ENCODE measurements around the gene LYRM7. TPM values are rescaled to one million over a fixed set of nuclear protein-coding genes. Genes with fewer than 3 reads are reported as not detected.
A peak's percentile ranks its signal among the peaks of the same experiment; 100 is the strongest.
"Not testable (repeated sequence)": the region's sequence is repeated elsewhere in the genome, so short reads cannot be mapped to it uniquely, and the experiment has no call there.

LYRM7 gene
- total and polyA plus RNA-seq, 7 donors: 11.3 to 31.0 (median 24.2) TPM

GRCh38 chr5:131245948-131246347 is 75.2 kb downstream of the LYRM7 start:
- H3K27me3 ChIP-seq (ENCODE audit: insufficient read depth in 3 of 3, low read length in 2 of 3): no peaks in the 10 kb centered on the region
- no peaks in the 10 kb centered on the region for H3K4me1 ChIP-seq
- intact Hi-C loops (cut with DNase I): no loop called here
- peaks cover 15% of the 10 kb centered on the region for H3K9me3 ChIP-seq
- 93 to 98% (median 93%) methylated on average over 2 of the region's 2 CpGs for WGBS, 3 donors
- H3K36me3 ChIP-seq (ENCODE audit: insufficient read depth in 1 of 2, low read depth in 1 of 2): no peaks in the 10 kb centered on the region
- no peak overlapping the region for H3K4me3 ChIP-seq
- no peak overlapping the region for H3K27ac ChIP-seq
- no peak for DNase-seq
- TF ChIP-seq CTCF (IDR thresholded peaks at IDR 0.05): no peak
- no peak for ATAC-seq

- no peak for DNase-seq
- H3K36me3 ChIP-seq (ENCODE audit: insufficient read depth in 1 of 2, low read depth in 1 of 2): no peaks in the 10 kb centered on the region
- H3K4me1 ChIP-seq: no peaks in the 10 kb centered on the region
- H3K27me3 ChIP-seq (ENCODE audit: insufficient read depth in 3 of 3, low read length in 2 of 3): no peaks in the 10 kb centered on the region
- WGBS, 3 donors: 89 to 95% (median 95%) methylated on average over 4 of the region's 4 CpGs
- no peak for ATAC-seq
- H3K9me3 ChIP-seq: peaks cover 15% of the 10 kb centered on the region
- TF ChIP-seq CTCF (IDR thresholded peaks at IDR 0.05): no peak
- intact Hi-C loops (cut with DNase I): no loop called here
- H3K27ac ChIP-seq: no peak overlapping the region
- H3K4me3 ChIP-seq: no peak overlapping the region
These were observed 75.8 kb downstream of the LYRM7 start for GRCh38 chr5:131246504-131246903.

GRCh38 chr5:131250751-131251475 is 80.2 kb downstream of the LYRM7 start:
- H3K4me3 ChIP-seq: no peak overlapping the region
- no peak for DNase-seq
- H3K27ac ChIP-seq: no peak overlapping the region
- 84 to 91% (median 89%) methylated on average over 3 of the region's 3 CpGs for WGBS, 3 donors
- no peaks in the 10 kb centered on the region for H3K4me1 ChIP-seq
- peaks cover 0 to 2% (median 0%) of the 10 kb centered on the region in 3 donors for H3K27me3 ChIP-seq (ENCODE audit: insufficient read depth in 3 of 3, low read length in 2 of 3)
- peaks cover 15% of the 10 kb centered on the region for H3K9me3 ChIP-seq
- H3K36me3 ChIP-seq (ENCODE audit: insufficient read depth in 1 of 2, low read depth in 1 of 2): no peaks in the 10 kb centered on the region
- intact Hi-C loops (cut with DNase I): no loop called here
- no peak for TF ChIP-seq CTCF (IDR thresholded peaks at IDR 0.05)
- ATAC-seq: no peak

DNA sequence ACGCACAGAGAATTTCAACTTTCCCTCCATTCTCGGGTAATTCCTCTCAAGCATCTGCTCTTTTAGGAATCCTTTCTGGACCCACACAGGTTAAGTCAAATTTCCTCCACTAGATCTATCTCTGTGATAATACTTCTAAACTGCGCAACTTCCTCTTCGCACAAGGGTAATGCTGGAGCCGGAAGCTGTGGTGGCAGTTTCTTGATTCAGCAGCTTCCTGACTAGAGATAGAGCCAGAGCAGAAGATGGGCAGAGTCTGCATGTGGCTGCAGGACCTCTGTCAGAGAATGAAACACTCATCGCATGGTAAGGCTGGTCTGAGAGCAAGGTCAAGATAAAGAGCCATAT is 82.1 kb downstream of the LYRM7 start:
- TF ChIP-seq CTCF (IDR thresholded peaks at IDR 0.05): no peak
- Histone ChIP-seq H3K4me1 (no peaks in the 10 kb centered on the region), H3K27me3 (ENCODE audit: insufficient read depth in 3 of 3, low read length in 2 of 3) (peaks cover 0 to 2% (median 0%) of the 10 kb centered on the region in 3 donors), H3K4me3 (no peak overlapping the region), H3K27ac (no peak overlapping the region), H3K9me3 (no peaks in the 10 kb centered on the region), H3K36me3 (ENCODE audit: insufficient read depth in 1 of 2, low read depth in 1 of 2) (no peaks in the 10 kb centered on the region)
- 62 to 70% (median 66%) methylated on average over 6 of the region's 6 CpGs for WGBS, 3 donors
- peak; percentile 21 to 59 for DNase-seq
- intact Hi-C loops (cut with DNase I): no loop called here
- ATAC-seq: peak in 3 of 4 donors; percentile 30 to 49 (median 41)

- H3K36me3 ChIP-seq (ENCODE audit: insufficient read depth in 1 of 2, low read depth in 1 of 2); H3K27ac ChIP-seq; intact Hi-C loops (cut with DNase I); H3K4me3 ChIP-seq; ATAC-seq; H3K4me1 ChIP-seq; H3K27me3 ChIP-seq (ENCODE audit: insufficient read depth in 3 of 3, low read length in 2 of 3); H3K9me3 ChIP-seq; DNase-seq: not testable (repeated sequence)
- WGBS, 3 donors: 92 to 95% (median 94%) methylated on average over 10 of the region's 10 CpGs
These were observed 83.3 kb downstream of the LYRM7 start for GRCh38 chr5:131254025-131254424.

Data from psoas muscle (tissue), 8 donors.